ENCODE measurements around the gene GTF2A1L. TPM values are rescaled to one million over a fixed set of nuclear protein-coding genes. Genes with fewer than 3 reads are reported as not detected.

Gene GTF2A1L
- total RNA-seq, 1 donor from 2014 or later = not detected

DNA sequence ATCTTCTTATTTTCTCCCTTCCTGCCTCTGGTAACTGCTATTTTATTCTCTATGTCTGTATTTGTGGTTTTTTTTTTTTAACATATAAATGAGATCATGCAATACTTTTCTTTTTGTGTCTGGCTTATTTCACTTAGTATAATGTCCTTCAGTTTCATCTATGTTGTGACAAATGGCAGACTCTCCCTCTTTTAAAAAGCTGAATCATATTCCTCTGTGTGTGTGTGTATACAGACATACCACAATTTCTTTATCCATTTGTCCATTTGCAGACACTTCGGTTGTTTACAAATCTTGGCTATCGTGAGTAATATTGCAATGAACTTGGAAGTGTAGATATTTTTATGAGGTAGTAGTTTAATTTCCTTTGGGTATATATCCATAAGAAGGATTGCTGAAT, 7.0 kb downstream of the GTF2A1L start:
- Mint-ChIP-seq H3K9me3 (ENCODE audit: low read depth) (peaks cover 7% of the 10 kb centered on the region), H3K27ac (ENCODE audit: unreplicated experiment) (no peak overlapping the region), H3K36me3 (ENCODE audit: low read depth) (no peaks in the 10 kb centered on the region), H3K27me3 (ENCODE audit: low read depth) (no peaks in the 10 kb centered on the region), H3K4me1 (ENCODE audit: low read depth) (no peaks in the 10 kb centered on the region), H3K4me3 (ENCODE audit: unreplicated experiment) (no peak overlapping the region)
- no peak for DNase-seq (ENCODE audit: low spot score)
- TF ChIP-seq, protein P1, sequence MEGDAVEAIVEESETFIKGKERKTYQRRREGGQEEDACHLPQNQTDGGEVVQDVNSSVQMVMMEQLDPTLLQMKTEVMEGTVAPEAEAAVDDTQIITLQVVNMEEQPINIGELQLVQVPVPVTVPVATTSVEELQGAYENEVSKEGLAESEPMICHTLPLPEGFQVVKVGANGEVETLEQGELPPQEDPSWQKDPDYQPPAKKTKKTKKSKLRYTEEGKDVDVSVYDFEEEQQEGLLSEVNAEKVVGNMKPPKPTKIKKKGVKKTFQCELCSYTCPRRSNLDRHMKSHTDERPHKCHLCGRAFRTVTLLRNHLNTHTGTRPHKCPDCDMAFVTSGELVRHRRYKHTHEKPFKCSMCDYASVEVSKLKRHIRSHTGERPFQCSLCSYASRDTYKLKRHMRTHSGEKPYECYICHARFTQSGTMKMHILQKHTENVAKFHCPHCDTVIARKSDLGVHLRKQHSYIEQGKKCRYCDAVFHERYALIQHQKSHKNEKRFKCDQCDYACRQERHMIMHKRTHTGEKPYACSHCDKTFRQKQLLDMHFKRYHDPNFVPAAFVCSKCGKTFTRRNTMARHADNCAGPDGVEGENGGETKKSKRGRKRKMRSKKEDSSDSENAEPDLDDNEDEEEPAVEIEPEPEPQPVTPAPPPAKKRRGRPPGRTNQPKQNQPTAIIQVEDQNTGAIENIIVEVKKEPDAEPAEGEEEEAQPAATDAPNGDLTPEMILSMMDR (IDR thresholded peaks at IDR 0.05) = no peak

DNA sequence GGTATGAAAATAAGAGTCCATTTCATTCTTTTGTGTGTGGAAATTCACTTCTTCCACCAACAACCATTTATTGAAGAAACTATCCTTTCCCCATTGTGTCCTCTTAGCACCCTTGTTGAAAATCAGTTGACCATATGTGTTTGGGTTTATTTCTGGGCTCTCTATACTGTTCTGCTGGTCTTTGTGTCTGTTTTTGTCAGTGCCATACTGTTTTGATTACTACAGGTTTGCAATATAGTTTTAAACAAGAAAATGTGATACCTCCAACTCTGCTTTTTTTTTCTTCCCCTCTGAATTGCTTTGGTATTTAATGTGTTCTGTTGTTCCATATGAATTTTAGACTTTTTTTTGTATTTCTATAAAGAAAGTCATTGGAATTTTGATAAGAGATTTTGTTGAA, 8.4 kb downstream of the GTF2A1L start:
- Mint-ChIP-seq H3K4me1 (ENCODE audit: low read depth) (no peaks in the 10 kb centered on the region), H3K36me3 (ENCODE audit: low read depth) (no peaks in the 10 kb centered on the region)

DNA sequence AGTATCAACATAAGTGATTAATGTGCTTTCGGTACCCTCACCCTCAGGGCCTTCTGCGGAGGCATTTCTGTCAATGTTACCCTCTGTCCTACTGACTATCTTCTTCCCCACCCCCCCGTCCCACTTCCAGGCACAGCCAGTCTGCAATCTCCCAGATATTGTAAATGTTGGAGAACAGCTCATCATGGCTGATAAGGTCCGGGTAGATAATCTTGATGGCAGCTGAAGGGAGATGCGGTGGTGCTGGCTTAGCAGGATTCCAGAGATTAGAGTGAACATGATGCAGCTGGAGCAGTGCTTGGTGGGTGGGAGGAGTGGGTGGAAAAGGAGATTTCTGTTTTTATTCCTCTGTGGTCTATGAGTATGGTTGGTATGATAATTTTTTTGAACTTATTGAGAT, 15.5 kb downstream of the GTF2A1L start:
- no peak overlapping the region for H3K4me3 Mint-ChIP-seq (ENCODE audit: unreplicated experiment)
- H3K27ac Mint-ChIP-seq (ENCODE audit: unreplicated experiment) = no peak overlapping the region
- peaks cover 8% of the 10 kb centered on the region for H3K36me3 Mint-ChIP-seq (ENCODE audit: low read depth)
- no peaks in the 10 kb centered on the region for H3K4me1 Mint-ChIP-seq (ENCODE audit: low read depth)
- peaks cover 28% of the 10 kb centered on the region for H3K9me3 Mint-ChIP-seq (ENCODE audit: low read depth)
- no peak for DNase-seq (ENCODE audit: low spot score)
- peaks cover 11% of the 10 kb centered on the region for H3K27me3 Mint-ChIP-seq (ENCODE audit: low read depth)
- TF ChIP-seq, protein P1 (IDR thresholded peaks at IDR 0.05) = no peak

More for the DNA sequence above, 8.4 kb downstream of the GTF2A1L start:
- no peaks in the 10 kb centered on the region for H3K27me3 Mint-ChIP-seq (ENCODE audit: low read depth)
- DNase-seq (ENCODE audit: low spot score) = no peak
- TF ChIP-seq, protein P1 (IDR thresholded peaks at IDR 0.05) = no peak
- H3K9me3 Mint-ChIP-seq (ENCODE audit: low read depth) = peaks cover 9% of the 10 kb centered on the region
- H3K27ac Mint-ChIP-seq (ENCODE audit: unreplicated experiment) = no peak overlapping the region
- H3K4me3 Mint-ChIP-seq (ENCODE audit: unreplicated experiment) = no peak overlapping the region

DNA sequence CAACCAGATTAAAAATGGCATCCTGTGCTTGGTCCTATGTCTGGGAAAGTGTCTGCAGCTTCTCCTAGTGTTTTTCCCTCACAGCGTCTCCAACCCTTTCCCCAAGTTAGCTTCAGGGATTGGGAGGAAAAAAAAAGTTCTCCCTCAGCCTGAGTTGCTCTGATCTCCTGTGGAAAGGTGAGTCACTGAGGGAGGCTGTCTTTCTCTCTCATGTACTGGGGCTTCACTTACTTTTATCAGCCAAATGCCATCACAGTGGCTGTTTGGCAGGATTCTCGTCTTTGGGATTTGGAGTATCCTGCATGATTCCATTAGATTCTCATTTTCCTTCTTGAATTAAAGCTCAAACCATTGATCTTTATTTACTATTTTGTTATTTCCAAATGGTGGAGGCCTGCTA, 18.1 kb downstream of the GTF2A1L start:
- Mint-ChIP-seq H3K4me3 (ENCODE audit: unreplicated experiment) (no peak overlapping the region), H3K9me3 (ENCODE audit: low read depth) (peaks cover 28% of the 10 kb centered on the region), H3K4me1 (ENCODE audit: low read depth) (no peaks in the 10 kb centered on the region), H3K27ac (ENCODE audit: unreplicated experiment) (no peak overlapping the region), H3K27me3 (ENCODE audit: low read depth) (peaks cover 14% of the 10 kb centered on the region), H3K36me3 (ENCODE audit: low read depth) (peaks cover 8% of the 10 kb centered on the region)
- TF ChIP-seq, protein P1 (IDR thresholded peaks at IDR 0.05) = no peak
- no peak for DNase-seq (ENCODE audit: low spot score)

DNA sequence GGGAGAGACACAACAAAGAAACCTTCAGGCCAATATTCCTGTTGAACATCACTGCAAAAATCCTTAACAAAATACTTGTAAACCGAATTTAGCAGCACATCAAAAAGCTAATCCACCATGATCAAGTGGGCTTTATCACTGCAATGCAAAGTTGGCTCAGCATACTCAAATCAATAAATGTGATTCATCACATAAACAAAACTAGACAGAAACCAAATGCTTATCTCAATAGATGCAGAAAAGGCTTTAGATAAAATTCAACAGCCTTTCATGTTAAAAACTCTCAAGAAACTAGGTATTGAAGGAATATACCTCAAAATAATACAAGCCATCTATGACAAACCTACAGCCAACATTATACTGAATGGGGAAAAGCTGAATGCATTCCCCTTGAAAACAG, 20.6 kb downstream of the GTF2A1L start:
- Mint-ChIP-seq H3K27ac (ENCODE audit: unreplicated experiment) (no peak overlapping the region), H3K4me3 (ENCODE audit: unreplicated experiment) (no peak overlapping the region), H3K27me3 (ENCODE audit: low read depth) (peaks cover 12% of the 10 kb centered on the region), H3K9me3 (ENCODE audit: low read depth) (peaks cover 12% of the 10 kb centered on the region), H3K36me3 (ENCODE audit: low read depth) (peaks cover 6% of the 10 kb centered on the region), H3K4me1 (ENCODE audit: low read depth) (no peaks in the 10 kb centered on the region)
- TF ChIP-seq, protein P1 (IDR thresholded peaks at IDR 0.05) = no peak
- no peak for DNase-seq (ENCODE audit: low spot score)
